RWPE2 (cell line): ENCODE results near the gene VTCN1.

Experiments
- ATAC-seq: fragments of 200-7000 bp; cut with Tn5 transposase; 3 replicates; pipeline ENCODE4 v1.9.1; 2021; ENCODE audit warnings: low read depth
- DNase-seq: peaks from one replicate; pipeline ENCODE4 v3.0.0-alpha.2; 2020; ENCODE audit warnings: low spot score
- H3K27ac ChIP-seq: fragments of 450-650 bp; 2 replicates; pipeline ENCODE4 v1.5.1; 2017; ENCODE audit warnings: mild to moderate bottlenecking; ENCODE audit not compliant: poor library complexity, severe bottlenecking
- H3K27me3 ChIP-seq: fragments of 250-450 bp; sonication (Bioruptor Pico); 2 replicates; pipeline ENCODE4 v1.5.1; 2021; ENCODE audit warnings: mild to moderate bottlenecking, moderate library complexity; ENCODE audit not compliant: insufficient read depth, poor library complexity, severe bottlenecking
- H3K36me3 ChIP-seq: fragments of 250-450 bp; sonication (Bioruptor Pico); 2 replicates; pipeline ENCODE4 v1.5.1; 2020; ENCODE audit warnings: low read depth, mild to moderate bottlenecking, moderate library complexity
- H3K4me1 ChIP-seq: fragments of 250-450 bp; sonication (Bioruptor Pico); 2 replicates; pipeline ENCODE4 v1.5.1; 2021; ENCODE audit warnings: mild to moderate bottlenecking, moderate library complexity; ENCODE audit not compliant: insufficient read depth, poor library complexity, severe bottlenecking
- H3K4me3 ChIP-seq: fragments of 250-450 bp; sonication (Bioruptor Pico); 2 replicates; pipeline ENCODE4 v1.5.1; 2021; ENCODE audit warnings: mild to moderate bottlenecking, moderate library complexity; ENCODE audit not compliant: severe bottlenecking
- H3K9me3 ChIP-seq: fragments of 250-450 bp; sonication (Bioruptor Pico); 2 replicates; pipeline ENCODE4 v1.5.1; 2021; ENCODE audit warnings: mild to moderate bottlenecking, moderate library complexity; ENCODE audit not compliant: severe bottlenecking
- TF ChIP-seq, protein P1 (sequence below): fragments of 450-650 bp; IDR thresholded peaks from one replicate; pipeline ENCODE4 v1.5.1; 2017; ENCODE audit warnings: mild to moderate bottlenecking, moderate library complexity; ENCODE audit not compliant: poor library complexity, severe bottlenecking

Gene VTCN1

DNA sequence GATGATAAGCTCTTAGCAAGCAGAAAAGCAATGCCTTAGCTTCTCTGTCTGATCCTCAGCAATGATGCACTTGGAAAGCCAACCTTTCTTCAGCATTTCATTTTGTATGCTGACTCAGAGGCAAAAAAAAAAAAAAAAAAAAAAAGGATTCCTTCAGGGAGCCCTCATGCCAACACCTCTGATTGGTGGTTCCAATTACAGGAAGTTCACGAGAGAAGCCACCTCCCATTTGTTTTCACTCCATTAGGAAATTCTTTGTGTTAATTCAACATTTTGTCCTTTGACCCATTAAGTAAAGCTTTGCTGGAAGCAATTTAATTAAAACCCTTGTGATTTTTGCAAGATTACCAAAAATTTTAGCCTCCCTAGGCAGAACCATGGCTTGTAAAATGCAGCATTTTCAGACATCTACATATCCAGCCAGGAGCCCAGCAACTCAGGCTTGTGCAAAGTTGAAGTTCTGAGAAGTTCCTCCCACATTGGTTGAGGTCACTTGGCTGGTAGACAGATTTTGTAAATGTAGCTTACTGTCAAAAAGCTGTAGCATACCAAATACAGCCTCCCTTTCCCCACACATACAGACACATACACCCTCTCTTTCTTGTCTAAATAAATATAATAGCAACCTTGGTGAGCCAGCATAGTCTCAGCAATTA is 27.1 kb upstream of the VTCN1 start:
- no peak for DNase-seq
- H3K9me3 ChIP-seq, result no peaks in the 10 kb centered on the region
- no peaks in the 10 kb centered on the region for H3K36me3 ChIP-seq
- H3K4me1 ChIP-seq, result no peaks in the 10 kb centered on the region
- no peak overlapping the region for H3K27ac ChIP-seq
- H3K27me3 ChIP-seq, result no peaks in the 10 kb centered on the region
- TF ChIP-seq, protein P1, sequence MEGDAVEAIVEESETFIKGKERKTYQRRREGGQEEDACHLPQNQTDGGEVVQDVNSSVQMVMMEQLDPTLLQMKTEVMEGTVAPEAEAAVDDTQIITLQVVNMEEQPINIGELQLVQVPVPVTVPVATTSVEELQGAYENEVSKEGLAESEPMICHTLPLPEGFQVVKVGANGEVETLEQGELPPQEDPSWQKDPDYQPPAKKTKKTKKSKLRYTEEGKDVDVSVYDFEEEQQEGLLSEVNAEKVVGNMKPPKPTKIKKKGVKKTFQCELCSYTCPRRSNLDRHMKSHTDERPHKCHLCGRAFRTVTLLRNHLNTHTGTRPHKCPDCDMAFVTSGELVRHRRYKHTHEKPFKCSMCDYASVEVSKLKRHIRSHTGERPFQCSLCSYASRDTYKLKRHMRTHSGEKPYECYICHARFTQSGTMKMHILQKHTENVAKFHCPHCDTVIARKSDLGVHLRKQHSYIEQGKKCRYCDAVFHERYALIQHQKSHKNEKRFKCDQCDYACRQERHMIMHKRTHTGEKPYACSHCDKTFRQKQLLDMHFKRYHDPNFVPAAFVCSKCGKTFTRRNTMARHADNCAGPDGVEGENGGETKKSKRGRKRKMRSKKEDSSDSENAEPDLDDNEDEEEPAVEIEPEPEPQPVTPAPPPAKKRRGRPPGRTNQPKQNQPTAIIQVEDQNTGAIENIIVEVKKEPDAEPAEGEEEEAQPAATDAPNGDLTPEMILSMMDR, result no peak
- no peak overlapping the region for H3K4me3 ChIP-seq
- ATAC-seq, result no peak

DNA sequence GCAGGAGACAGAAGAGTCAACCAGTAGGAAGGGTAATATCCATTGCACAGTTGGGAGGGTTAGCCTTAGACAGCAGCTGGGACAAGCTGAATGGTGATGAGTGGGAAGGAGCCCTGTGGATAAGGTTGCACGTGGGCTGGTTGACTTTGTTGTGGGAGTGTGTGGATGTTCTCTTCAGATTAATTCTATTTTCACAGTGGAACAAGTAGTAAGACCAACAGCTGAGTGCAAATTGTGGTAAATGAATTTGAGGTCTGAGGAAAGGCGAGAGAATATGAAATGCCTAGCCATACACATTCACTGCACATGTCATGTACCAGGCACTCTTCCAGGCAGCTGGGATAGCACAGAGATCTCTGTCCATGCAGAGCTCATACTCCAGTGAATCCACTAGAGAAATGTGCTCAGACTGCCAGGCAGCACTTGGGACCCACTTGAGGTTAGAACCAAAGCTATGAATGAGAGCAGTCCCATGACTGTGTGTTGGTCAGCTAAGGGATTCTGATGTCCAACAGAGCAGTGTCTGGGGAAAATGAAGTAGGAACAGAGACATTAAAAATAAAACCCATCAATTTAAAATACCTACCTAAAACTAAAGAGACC is 25.2 kb upstream of the VTCN1 start:
- ATAC-seq (no peak), DNase-seq (no peak)
- Histone ChIP-seq H3K4me3 (no peak overlapping the region), H3K4me1 (no peaks in the 10 kb centered on the region), H3K36me3 (no peaks in the 10 kb centered on the region), H3K9me3 (no peaks in the 10 kb centered on the region), H3K27ac (no peak overlapping the region), H3K27me3 (no peaks in the 10 kb centered on the region)
- TF ChIP-seq, protein P1, result no peak

DNA sequence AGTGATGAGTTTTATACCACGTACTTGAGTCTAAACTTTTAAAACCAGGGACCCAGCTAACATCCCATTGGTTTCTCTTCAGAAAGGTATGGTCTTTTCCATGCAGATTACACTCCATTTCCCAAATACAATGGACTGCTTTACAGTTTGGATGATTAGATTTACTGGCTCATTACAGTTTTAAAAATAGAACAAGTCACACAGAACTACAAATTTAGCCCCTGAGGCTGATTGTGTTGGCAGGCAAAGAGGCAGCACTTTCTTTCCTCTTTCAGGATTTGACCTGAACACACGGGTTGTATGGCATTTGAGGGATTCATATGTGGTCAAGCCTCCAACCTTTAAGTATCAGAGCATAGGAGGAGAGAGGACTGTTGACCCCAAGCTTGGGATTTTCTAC is 21.8 kb upstream of the VTCN1 start:
- Histone ChIP-seq H3K27ac (no peak overlapping the region), H3K4me3 (no peak overlapping the region), H3K4me1 (no peaks in the 10 kb centered on the region), H3K9me3 (no peaks in the 10 kb centered on the region), H3K27me3 (no peaks in the 10 kb centered on the region), H3K36me3 (no peaks in the 10 kb centered on the region)
- TF ChIP-seq, protein P1, result no peak
- no peak for ATAC-seq
- no peak for DNase-seq

DNA sequence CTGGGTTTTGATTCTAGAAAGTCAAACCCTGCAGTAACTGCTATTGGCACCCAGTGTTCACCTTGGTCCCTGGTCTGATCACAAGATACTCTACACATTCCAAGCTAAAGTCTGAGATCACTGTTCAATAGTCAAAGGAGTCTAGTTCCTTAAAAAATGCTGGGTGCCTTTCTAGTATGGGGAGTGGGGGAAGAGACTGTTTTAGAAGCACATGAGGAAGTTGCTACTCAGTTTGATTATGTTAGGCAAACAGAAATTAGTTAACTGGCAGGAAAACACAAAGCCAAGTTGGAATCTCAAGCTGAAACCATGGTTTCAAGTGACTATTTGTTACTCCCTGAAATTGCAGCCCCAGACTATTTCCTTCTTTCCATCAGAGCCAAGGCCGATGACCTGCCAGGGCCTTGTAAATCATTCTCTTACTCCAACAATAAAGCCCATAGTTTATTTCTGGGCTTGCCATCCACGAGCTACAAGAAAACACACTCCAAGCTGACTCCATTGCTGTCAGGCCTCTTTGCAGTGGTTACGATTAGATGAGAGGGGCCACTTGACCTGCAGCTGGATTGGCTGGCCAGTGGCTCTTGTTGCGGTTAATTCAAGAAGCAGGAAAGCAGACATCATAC is 21.1 kb upstream of the VTCN1 start:
- H3K27ac ChIP-seq, result no peak overlapping the region
- DNase-seq, result no peak
- H3K36me3 ChIP-seq, result no peaks in the 10 kb centered on the region
- ATAC-seq, result no peak
- H3K4me1 ChIP-seq, result no peaks in the 10 kb centered on the region
- H3K9me3 ChIP-seq, result no peaks in the 10 kb centered on the region
- TF ChIP-seq, protein P1, result no peak
- H3K4me3 ChIP-seq, result no peak overlapping the region
- no peaks in the 10 kb centered on the region for H3K27me3 ChIP-seq

DNA sequence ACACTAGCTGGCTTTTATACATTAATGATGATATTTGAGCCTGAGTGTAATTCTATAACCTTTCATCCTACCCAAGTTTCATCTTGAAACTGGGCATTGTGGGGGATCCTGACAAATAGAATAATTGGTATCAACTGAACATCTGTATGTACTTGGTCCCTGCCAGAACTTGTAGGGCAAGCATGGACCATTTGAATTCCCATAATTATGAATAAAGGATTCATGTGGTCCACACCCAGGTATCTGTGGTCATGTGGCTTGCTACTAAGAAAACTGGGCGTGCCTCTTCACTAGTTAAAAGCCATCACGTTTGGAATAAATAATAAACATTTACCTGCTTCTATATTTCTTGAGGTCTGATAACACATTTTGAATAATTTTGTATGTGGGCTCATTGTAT is 20.6 kb upstream of the VTCN1 start:
- Histone ChIP-seq H3K4me3 (no peak overlapping the region), H3K4me1 (no peaks in the 10 kb centered on the region), H3K27me3 (no peaks in the 10 kb centered on the region), H3K27ac (no peak overlapping the region), H3K9me3 (no peaks in the 10 kb centered on the region), H3K36me3 (no peaks in the 10 kb centered on the region)
- no peak for DNase-seq
- TF ChIP-seq, protein P1, result no peak
- ATAC-seq, result no peak
